Peyer's patch (tissue), 4 donors: ENCODE results near the gene RMRP. TPM values are rescaled to one million over a fixed set of nuclear protein-coding genes. Genes with fewer than 3 reads are reported as not detected.
"Not testable (repeated sequence)": the region's sequence is repeated elsewhere in the genome, so short reads cannot be mapped to it uniquely, and the experiment has no call there.

Experiments used
- DNase-seq, 3 donors: peaks; one replicate each; pipeline ENCODE4 v3.0.0-alpha.2; 2017 to 2019
- H3K27ac ChIP-seq, 4 donors: fragments of 200-600 bp; sonication (generic); one replicate each; pipeline ENCODE4 v1.5.1; 2016 to 2019
- H3K27me3 ChIP-seq, 2 donors: fragments of 200-600 bp; sonication (generic); one replicate each; pipeline ENCODE4 v1.5.1; 2019
- H3K36me3 ChIP-seq, 3 donors: fragments of 200-600 bp; sonication (generic); one replicate each; pipeline ENCODE4 v1.5.1; 2016 to 2019
- H3K4me1 ChIP-seq, 4 donors: fragments of 200-600 bp; sonication (generic); one replicate each; pipeline ENCODE4 v1.5.1; 2016 to 2019
- H3K4me3 ChIP-seq, 4 donors: fragments of 200-600 bp; sonication (generic); 1 replicate in 3 of 4; 2 replicates in 1 of 4; pipeline ENCODE4 v1.5.1; 2016 to 2019; ENCODE audit warnings: mild to moderate bottlenecking in 1 of 4
- H3K9me3 ChIP-seq, 4 donors: fragments of 200-600 bp; sonication (generic); one replicate each; pipeline ENCODE4 v1.5.1; 2016 to 2019; ENCODE audit warnings: mild to moderate bottlenecking in 1 of 4
- POLR2A ChIP-seq, 2 donors: fragments of 450-650 bp; IDR thresholded peaks; one replicate each; pipeline ENCODE4 v1.5.1; 2017; ENCODE audit warnings: antibody characterized with exemption in 2 of 2, mild to moderate bottlenecking in 2 of 2, moderate library complexity in 2 of 2
- total RNA-seq, 4 donors: library from RNA; depleted of rRNA; stranded (reverse); fragments of >200 nt; gene quantifications; one replicate each; pipeline ENCODE4 v1.1.0, GENCODE V29; 2016
- TF ChIP-seq, protein P1 (sequence below), 6 experiments: fragments of 450-650 bp in 4 of 6; fragments of 200-600 bp in 2 of 6; sonication (generic) in 1 of 6; IDR thresholded peaks; one replicate each; pipeline ENCODE4 v1.5.1; 2017 to 2019; ENCODE audit warnings: antibody characterized with exemption in 6 of 6, mild to moderate bottlenecking in 3 of 6, moderate library complexity in 1 of 6

RMRP gene
- total RNA-seq, 4 donors from 2014 or later = 1,673 to 3,824 (median 2,659) TPM; not detected in 1

DNA sequence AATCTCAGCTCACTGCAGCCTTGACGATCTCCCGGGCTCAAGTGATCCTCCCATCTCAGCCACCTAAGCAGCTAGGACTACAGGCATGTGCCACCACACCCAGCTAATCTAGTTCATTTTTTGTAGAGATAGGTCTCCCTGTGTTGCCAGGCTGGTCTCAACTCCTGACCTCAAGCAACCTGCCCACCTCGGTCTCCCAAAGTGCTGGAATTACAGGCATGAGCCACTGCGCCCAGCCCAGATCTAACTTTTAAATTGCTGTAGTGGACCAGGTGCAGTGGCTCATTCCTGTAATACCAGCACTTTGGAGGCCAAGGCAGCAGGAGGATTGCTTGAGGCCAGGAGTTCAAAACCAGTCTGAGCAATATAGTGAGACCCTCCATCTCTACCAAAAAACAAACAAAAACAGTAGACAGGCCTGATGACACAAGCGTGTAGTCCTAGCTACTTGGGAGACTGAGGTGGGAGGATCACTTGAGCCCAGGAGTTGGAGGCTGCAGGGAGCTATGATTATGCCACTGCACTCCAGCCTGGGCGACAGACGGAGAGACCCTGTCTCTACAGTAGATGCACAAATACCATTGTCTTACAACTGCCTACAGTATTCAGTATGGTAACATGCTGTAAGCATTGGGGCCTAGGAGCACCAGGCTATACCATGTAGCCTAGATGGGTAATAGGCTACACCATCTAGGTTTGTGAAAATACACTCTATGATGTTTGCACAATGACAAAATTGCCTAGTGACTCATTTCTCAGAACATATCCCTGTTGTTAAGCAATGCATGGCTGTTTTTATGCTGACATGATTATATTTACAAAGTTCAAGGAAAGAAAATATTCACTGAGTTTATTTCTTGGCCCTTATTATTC is 5.6 kb downstream of the RMRP start:
- Histone ChIP-seq H3K27me3 (no peaks in the 10 kb centered on the region), H3K4me1 (peaks cover 0 to 23% (median 7%) of the 10 kb centered on the region in 4 donors), H3K9me3 (no peaks in the 10 kb centered on the region), H3K36me3 (no peaks in the 10 kb centered on the region), H3K27ac (peak overlapping the region; percentile 23 to 96 (median 72)), H3K4me3 (no peak overlapping the region)
- TF ChIP-seq, protein P1, sequence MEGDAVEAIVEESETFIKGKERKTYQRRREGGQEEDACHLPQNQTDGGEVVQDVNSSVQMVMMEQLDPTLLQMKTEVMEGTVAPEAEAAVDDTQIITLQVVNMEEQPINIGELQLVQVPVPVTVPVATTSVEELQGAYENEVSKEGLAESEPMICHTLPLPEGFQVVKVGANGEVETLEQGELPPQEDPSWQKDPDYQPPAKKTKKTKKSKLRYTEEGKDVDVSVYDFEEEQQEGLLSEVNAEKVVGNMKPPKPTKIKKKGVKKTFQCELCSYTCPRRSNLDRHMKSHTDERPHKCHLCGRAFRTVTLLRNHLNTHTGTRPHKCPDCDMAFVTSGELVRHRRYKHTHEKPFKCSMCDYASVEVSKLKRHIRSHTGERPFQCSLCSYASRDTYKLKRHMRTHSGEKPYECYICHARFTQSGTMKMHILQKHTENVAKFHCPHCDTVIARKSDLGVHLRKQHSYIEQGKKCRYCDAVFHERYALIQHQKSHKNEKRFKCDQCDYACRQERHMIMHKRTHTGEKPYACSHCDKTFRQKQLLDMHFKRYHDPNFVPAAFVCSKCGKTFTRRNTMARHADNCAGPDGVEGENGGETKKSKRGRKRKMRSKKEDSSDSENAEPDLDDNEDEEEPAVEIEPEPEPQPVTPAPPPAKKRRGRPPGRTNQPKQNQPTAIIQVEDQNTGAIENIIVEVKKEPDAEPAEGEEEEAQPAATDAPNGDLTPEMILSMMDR (IDR thresholded peaks at IDR 0.05) = no peak
- TF ChIP-seq POLR2A (IDR thresholded peaks at IDR 0.05) = no peak
- DNase-seq = peak in 2 of 3 donors; percentile 48 to 51

DNA sequence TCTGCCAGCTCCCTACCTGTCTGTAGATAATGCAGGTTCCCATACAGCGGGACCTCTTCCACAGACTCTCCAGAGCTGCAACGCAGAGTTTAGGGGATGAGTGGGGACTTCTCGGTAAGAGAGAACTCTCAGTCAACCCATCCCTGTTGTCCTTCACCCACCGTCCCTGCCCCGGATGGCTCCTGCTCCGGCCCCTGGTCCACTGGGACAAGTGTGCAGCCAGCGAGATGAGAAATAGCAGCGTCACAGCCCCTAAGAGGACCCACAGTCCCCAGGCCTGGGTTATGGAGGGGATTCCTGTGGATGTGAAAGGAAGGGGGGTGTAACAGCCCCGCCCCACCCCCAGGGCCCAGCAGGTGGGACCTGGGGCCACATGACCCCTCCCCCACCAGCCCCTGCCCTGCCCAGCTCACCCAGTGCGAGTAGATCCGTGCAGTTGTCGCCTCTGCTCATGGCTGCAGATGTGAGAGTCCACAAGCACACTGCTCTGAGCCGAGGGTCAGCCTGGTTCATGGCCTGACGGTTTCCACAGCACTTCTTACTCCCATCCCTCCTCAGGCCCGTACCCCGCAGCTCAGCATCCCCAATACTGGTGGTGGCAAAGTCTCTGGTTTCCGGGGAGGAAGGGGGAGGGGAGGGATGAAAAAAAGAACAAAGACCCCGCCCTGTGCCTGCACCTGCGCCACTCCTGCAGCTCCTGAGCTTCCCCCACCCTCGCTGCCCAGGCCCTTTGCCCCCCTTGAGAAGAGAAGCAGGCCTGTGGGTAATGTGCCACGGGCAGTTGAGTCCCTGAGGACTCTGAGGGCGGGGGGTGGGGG is 7.3 kb downstream of the RMRP start, which contains the start of gene SIT1:
Gene SIT1, minus strand, starts transcription at position 591 of the 818 bp plus-strand sequence. Its CDS starts 78 bp downstream, at position 513.
- DNase-seq = peak in 2 of 3 donors; percentile 76 to 78
- Histone ChIP-seq H3K4me3 (peak within 1 kb of the TSS; percentile 32 to 66 (median 38)), H3K27ac (peak within 1 kb of the TSS; percentile 48 to 96 (median 71)), H3K4me1 (peaks cover 0 to 30% (median 10%) of the 10 kb centered on the region in 4 donors), H3K27me3 (no peaks in the 10 kb centered on the region), H3K9me3 (no peaks in the 10 kb centered on the region), H3K36me3 (no peaks in the 10 kb centered on the region)
- TF ChIP-seq POLR2A (IDR thresholded peaks at IDR 0.05) = no peak

DNA sequence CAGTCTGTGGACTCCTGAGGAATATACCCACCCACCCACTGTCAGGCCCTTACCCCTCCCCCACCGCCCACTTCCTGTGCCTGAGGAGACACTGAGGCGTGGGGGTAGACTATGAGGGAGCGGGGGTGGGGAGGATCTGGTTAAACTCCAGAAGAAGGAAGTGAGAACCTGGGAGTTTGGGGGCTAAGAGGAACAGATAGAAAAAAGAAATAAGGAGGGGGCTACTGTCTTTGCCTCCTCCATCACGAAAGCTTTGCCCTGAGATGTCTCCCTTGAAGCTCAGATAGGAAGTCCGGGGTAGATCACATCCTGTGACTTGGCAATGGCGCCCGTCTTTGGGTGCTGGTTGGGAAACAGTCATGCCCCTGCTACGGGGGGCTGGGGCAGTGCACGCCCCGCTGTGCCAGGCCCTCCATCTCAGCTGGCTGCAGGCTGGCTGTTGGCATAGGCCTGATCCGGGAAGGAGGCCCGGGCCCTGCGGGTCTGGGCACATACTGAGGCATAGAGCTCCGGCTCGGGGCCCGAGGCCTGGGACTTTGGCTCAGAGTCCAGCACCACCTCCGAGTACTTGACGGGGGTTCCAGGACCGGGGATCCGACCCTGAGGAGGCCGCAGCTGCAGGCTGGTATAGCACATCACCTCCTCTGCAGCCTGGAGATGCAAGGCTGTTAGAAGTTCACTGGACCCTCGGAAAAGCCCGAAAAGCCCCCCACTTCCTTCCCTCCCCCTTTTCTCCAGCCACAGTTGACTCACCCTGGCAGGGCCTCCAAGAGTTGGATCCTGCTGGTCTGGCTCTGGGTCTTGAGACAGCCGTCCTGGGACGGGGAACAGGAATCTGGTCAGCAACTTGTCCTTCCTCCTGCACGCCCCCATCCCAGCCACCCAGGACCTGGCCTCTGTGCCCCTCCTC is 8.1 kb downstream of the RMRP start:
- Histone ChIP-seq H3K27ac (peak overlapping the region; percentile 48 to 96 (median 71)), H3K36me3 (no peaks in the 10 kb centered on the region), H3K9me3 (no peaks in the 10 kb centered on the region), H3K4me1 (peaks cover 0 to 31% (median 12%) of the 10 kb centered on the region in 4 donors), H3K27me3 (no peaks in the 10 kb centered on the region), H3K4me3 (peak overlapping the region; percentile 32 to 66 (median 38))
- no peak for TF ChIP-seq POLR2A (IDR thresholded peaks at IDR 0.05)
- TF ChIP-seq, protein P1 (IDR thresholded peaks at IDR 0.05) = no peak
- DNase-seq = peak in 2 of 3 donors; percentile 79 to 88

GRCh38 chr9:35646533-35647265 is 11.1 kb downstream of the RMRP start:
- H3K36me3 ChIP-seq = no peaks in the 10 kb centered on the region
- peak overlapping the region; percentile 87 to 96 (median 90) for H3K27ac ChIP-seq
- H3K27me3 ChIP-seq = no peaks in the 10 kb centered on the region
- H3K9me3 ChIP-seq = no peaks in the 10 kb centered on the region
- H3K4me1 ChIP-seq = peaks cover 0 to 18% (median 12%) of the 10 kb centered on the region in 4 donors
- DNase-seq = peak; percentile 95 to 98 (median 95)
- TF ChIP-seq, protein P1 (IDR thresholded peaks at IDR 0.05) = peak; percentile 93 to 99 (median 98)
- TF ChIP-seq POLR2A (IDR thresholded peaks at IDR 0.05) = peak; percentile 83 to 87
- H3K4me3 ChIP-seq = peak overlapping the region; percentile 54 to 66 (median 58)

DNA sequence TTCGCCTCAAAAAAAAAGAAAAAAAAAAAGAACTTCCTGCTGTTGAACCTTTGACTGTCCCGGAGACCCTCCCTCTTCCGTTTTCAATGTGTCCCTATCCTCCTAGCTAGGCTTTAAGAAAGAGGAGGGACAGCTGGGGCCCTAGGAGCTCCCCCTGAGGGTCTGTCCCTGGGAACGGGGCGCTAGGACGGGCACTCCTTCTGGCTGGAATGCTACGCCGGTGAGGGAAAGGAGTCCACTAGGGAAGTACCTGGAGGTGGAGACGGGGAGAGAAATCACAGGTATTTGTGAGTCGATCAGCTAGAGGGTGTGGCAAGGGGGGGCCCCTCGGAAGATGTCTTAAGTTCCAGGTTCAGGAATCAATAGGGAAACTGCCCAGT is 11.7 kb downstream of the RMRP start:
- Histone ChIP-seq H3K9me3 (no peaks in the 10 kb centered on the region), H3K36me3 (no peaks in the 10 kb centered on the region), H3K27me3 (no peaks in the 10 kb centered on the region), H3K4me1 (peaks cover 0 to 18% (median 12%) of the 10 kb centered on the region in 4 donors), H3K4me3 (peak overlapping the region; percentile 54 to 66 (median 58)), H3K27ac (peak overlapping the region; percentile 87 to 96 (median 90))
- peak in 2 of 3 donors; percentile 70 to 76 for DNase-seq
- TF ChIP-seq POLR2A (IDR thresholded peaks at IDR 0.05) = no peak
- TF ChIP-seq, protein P1 (IDR thresholded peaks at IDR 0.05) = peak in 1 of 6 experiments; percentile 3

DNA sequence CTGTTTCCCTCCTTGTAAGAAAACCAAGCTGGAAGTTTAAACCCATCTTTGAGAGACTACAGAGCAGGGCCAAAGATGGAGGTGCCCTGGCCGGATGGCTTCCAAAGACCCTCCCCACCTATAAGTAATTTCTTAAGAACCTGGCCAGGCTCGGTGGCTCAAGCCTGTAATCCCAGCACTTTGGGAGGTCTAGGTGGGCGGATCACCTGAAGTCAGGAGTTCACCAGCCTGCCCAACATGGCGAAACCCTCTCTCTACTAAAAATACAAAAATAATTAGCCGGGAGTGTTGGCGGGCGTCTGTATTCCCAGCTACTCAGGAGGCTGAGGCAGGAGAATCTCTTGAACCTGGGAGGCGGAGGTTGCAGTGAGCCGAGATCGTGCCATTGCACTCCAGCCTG is 12.1 kb downstream of the RMRP start:
- H3K36me3 ChIP-seq, H3K9me3 ChIP-seq, H3K27me3 ChIP-seq: not testable (repeated sequence)
- Histone ChIP-seq H3K27ac (peak overlapping the region; percentile 87 to 96 (median 90)), H3K4me3 (peak overlapping the region; percentile 54 to 66 (median 58)), H3K4me1 (peaks cover 0 to 18% (median 12%) of the 10 kb centered on the region in 4 donors)
- DNase-seq = peak in 1 of 3 donors; percentile 48
